ENCODE results near the gene GPC6.

GPC6 gene

DNA sequence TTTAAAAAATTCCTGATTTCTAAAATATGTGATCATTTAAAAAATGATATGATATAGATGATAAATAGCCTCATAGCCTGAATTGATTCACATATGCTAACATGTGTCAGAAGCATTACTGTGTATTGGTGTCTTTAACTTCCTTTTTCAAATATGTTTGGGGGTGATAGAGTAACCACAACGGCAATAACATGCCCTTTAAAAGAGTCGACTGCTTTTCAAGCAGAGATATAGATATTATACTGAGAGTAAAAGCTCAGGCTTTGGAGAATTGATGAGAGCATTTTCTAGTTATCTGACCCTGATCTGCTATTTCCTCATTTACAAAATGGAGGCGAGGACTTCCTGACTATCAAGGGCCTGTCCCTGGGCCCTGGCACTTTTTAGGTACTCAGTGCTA is 992.3 kb downstream of the GPC6 start:
- in situ Hi-C loops (cut with MboI; ENCODE audit: low sequenced_read_pairs): no loop called here

DNA sequence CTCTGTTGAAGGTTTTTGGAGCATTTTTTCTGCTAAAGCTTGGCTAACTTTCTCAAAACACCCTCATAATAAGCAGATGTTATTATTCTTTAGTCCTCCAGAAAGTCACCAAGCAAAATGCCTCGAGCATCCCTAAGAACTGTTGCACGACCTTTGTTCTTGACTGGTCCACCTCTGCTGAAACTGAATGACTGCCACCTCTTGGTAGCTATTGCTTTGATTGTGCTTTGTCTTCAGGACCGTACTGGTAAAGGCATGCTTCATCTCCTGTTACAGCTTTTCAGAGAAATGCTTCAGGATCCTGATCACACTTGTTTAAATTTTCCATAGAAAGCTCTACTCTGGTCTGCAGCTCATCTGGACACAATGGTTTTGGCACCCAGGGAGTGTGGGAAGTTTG is 998.1 kb downstream of the GPC6 start:
- in situ Hi-C loops (cut with MboI; ENCODE audit: low sequenced_read_pairs): no loop called here

GRCh38 chr13:94227255-94227879 is 1000.8 kb downstream of the GPC6 start:
- in situ Hi-C loops (cut with MboI; ENCODE audit: low sequenced_read_pairs): no loop called here

DNA sequence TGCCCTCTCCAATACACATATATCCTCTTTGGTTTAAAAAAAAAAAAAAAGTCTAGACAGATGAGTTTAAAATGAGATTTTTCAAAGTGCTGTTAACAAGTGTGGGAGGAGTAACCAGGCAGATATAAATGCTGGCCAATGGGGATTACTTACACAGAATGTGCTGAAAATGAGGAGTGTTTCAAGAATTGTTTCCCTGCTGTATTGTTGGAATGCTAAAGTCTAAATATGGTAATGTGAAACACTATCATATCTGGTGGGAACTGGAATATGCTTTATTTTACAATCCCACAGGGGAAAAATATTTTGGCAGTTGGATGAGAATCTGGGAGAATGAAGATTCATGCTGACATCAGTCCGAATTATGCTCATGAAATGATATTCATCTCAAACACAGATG is 1002.2 kb downstream of the GPC6 start:
- in situ Hi-C loops (cut with MboI; ENCODE audit: low sequenced_read_pairs): no loop called here

- in situ Hi-C loops (cut with MboI; ENCODE audit: low sequenced_read_pairs): no loop called here
Measured at GRCh38 chr13:94232161-94232950, 1005.7 kb downstream of the GPC6 start.

DNA sequence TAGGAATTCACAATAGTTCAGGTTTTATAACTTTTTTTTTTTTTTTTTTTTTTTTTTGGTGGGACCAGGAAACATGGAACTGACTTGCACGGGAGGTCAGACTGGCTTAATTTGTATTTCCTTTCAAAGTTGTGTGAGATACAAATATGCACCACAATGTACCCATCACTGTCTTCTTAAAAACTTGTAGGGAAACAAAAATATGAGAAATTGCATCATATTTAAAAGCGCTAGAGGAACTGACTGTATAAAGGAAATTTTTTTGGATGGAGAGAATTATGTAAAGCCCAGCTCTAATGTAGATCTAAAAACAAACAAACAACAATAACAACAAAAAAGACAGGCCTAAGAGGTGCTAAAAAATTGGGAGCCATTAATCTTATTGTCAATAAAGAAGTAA is 1006.3 kb downstream of the GPC6 start:
- in situ Hi-C loops (cut with MboI; ENCODE audit: low sequenced_read_pairs): no loop called here

DNA sequence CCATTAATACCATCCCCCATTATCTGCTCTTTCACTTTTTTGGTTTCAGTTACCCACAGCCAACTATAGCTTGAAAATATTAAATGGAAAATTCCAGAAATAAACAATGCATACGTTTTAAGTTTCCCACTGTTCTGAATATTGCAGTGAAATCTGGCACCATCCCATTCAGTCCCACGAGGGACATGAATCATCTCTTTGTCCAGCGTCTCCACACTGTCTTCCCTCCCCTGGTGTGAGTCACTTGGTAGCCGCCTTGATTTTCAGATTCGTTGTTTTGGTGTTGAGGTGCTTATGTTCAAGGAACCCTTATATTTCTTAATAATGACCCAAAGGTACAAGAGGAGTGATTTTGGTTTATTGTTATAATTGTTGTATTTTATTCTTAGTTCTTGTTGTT is 1006.8 kb downstream of the GPC6 start:
- in situ Hi-C loops (cut with MboI; ENCODE audit: low sequenced_read_pairs): no loop called here

DNA sequence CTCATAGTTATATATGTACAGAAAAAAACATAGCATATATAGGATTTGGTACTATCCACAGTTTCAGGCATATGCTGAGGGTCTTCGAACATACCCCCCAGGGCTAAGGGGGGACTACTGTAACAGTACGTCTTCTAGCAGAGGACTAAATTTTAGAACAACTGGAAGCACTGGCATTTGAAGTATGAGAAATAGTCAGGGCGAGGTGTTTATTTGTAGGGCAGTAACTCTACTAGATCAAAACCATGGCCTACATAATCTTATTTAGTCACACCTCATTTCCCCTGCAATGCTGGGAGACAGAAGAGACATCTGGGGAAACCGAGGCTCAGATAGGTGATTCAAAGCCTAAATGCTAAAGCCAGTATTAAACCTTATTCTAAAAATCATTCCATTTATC is 1007.2 kb downstream of the GPC6 start:
- in situ Hi-C loops (cut with MboI; ENCODE audit: low sequenced_read_pairs): no loop called here

DNA sequence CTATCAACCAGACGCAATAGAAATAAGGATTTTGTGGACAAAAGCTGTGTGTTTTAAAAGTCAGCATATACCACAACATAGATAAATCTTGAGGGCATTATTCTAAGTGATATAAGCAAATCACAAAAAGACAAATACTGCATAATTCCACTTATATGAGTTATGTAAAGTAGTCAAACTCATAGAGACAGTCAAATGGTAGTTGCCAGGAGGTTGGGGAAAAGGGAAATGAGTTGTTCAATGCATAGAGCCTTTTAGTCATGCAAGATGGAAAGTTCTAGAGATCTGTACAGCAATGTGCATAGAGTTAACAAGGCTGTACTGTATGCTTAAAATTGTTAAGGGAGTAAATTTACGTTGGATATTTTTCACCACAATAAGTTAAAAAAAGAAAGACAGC is 1008.1 kb downstream of the GPC6 start:
- in situ Hi-C loops (cut with MboI; ENCODE audit: low sequenced_read_pairs): no loop called here

- in situ Hi-C loops (cut with MboI; ENCODE audit: low sequenced_read_pairs): no loop called here
Measured at GRCh38 chr13:94236132-94236531, 1009.5 kb downstream of the GPC6 start.

DNA sequence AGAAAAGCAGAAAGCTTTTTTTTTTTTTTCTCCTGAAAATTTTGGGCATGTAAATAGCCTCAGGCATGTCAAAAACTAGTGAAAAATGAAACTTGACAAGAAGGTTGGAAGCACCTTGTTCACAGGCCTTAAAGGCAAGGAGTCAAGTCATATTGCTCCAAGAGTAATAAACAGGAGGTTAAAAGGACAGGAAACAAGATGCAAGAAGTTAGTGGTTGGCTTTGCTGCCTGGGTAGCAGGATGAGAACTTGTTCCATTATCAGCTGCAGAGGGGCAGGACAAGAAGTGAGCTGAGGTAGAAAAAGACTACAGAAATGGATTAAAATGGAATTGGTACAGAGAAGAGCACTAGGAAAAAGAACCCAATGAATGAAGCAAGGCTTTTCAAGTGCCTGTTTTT is 1010.3 kb downstream of the GPC6 start:
- in situ Hi-C loops (cut with MboI; ENCODE audit: low sequenced_read_pairs): no loop called here

DNA sequence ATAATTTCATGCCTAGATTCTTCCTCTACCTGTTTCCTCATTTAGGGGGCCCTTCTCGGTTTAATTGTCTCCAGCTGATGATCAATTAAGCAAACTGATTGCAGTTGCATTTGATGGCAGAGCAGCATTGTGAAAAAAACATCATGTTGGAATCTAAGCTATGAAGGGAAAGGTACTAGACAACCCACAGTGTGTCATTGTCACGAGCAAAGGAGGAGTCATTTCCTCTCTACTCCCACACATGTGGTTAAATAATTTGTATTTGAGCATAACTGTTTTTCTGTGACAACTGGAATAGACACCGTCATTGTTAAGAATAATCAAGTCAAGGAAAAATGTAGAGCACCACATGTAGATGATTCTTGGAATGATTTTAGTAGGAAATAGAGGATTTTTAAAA is 1012.5 kb downstream of the GPC6 start:
- in situ Hi-C loops (cut with MboI; ENCODE audit: low sequenced_read_pairs): no loop called here

DNA sequence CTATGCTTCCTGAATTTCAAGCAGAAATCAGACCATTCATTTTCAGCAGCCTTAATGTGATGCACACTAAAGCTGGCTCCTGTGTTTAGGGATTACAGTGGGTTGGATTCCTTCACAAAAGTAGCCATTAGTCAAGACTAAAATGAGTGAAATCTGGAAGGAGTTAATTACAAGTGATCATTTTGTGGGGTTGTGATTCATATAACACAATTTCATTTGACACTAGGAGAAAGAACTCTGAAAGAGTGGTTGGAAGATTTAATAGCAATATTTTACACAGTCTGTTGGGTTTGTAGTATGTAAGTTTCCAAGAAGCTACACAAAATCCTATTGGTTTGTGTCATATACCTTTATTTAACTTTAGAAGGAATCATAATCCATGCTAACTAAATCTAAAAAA is 1015.9 kb downstream of the GPC6 start:
- in situ Hi-C loops (cut with MboI; ENCODE audit: low sequenced_read_pairs): no loop called here

DNA sequence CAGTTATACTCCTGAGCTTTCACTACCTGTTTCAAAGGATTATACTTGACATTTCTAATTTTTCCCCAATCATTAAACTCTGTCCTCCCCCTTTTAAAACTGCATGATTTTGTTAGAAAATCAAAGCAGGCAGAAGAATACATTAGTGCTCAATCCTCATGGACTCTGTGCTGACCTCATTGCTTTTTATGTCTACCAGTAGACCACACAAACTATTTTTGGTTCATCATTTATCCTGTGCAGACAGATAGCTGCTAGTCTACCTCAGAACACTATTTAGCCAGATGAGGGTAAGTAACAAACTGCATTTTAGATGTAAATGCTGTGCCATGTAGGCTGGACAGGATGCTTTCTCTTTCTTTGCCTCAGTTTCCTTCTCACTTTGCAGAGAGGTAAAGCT is 1016.9 kb downstream of the GPC6 start:
- in situ Hi-C loops (cut with MboI; ENCODE audit: low sequenced_read_pairs): no loop called here

DNA sequence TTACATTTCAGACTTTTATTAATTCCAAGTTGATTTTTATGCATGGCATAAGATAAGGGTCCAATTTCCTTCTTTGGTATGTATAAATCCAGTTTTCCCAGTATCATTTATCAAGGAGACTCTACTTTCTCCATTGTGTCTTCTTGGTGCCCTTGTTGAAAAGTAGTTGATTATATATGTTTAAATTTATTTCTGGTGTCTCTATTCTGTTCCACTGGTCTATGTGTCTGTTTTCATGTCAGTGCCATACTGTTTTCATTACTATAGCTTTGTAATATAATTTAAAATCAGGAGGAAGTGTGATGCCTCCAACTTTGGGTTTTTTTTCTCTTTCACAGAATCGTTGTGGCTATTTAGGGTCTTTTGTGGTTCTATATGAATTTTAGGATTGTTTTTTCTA is 1019.9 kb downstream of the GPC6 start:
- in situ Hi-C loops (cut with MboI; ENCODE audit: low sequenced_read_pairs): no loop called here

- in situ Hi-C loops (cut with MboI; ENCODE audit: low sequenced_read_pairs): no loop called here
Measured at GRCh38 chr13:94247890-94248289, 1021.3 kb downstream of the GPC6 start.

DNA sequence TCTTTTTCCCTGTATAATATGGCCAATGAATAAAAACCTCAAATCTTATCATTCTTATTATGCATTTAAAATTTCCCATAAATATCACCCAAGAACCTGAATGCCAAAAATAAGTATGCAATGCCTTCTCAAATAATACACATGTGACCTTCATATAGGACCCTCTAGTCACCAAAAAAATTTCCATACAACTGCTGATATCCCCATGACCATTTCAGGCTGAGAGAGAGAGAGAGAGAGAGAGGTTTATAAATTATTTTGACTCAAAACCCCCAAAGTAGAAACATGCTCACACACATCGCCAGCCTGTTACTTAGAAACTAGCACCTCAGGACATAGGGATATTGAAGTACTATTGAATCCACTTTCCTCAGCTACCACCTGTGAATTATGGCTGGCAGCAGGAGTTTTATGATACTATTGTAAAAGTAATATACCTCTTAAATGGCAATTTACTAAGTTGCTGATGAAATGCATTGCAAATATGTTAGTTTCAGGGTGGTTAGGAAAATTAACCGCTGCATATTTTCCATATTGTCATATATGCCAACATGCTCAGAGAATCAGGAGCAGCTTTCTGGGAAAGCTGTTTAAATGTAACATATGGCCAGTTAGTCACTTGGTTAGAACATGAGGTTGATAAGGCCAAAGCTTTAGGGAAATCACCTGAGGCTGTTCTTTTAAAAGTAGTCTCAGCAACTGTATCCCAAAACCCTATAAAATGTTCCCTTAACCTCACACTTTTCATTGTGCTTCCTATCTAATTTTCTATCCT is 1022.0 kb downstream of the GPC6 start:
- in situ Hi-C loops (cut with MboI; ENCODE audit: low sequenced_read_pairs): no loop called here

GRCh38 chr13:94249512-94249911 is 1022.9 kb downstream of the GPC6 start:
- in situ Hi-C loops (cut with MboI; ENCODE audit: low sequenced_read_pairs): no loop called here

- in situ Hi-C loops (cut with MboI; ENCODE audit: low sequenced_read_pairs): no loop called here
Measured at GRCh38 chr13:94251831-94252608, 1025.4 kb downstream of the GPC6 start.

DNA sequence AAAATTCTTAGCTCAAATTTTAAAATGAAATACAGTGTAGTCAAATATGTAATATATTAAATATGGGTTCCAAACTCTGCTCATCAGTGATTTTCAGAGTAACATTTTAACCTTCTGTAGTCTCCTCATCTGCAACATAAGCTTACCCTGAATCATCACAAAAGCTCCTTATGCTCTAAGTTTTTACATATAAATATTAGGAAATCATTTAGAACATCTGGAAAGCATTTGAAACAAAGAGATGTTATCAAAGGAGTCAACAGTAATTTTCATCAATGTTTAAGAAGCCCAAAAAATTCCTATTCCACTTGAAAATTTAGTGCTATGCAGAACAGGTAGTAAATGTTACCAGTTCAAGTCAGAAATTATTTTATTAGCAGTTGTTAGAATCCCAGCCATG is 1028.1 kb downstream of the GPC6 start:
- in situ Hi-C loops (cut with MboI; ENCODE audit: low sequenced_read_pairs): no loop called here

- in situ Hi-C loops (cut with MboI; ENCODE audit: low sequenced_read_pairs): no loop called here
Measured at GRCh38 chr13:94256721-94257120, 1030.1 kb downstream of the GPC6 start.

All from HL-60/S4 treated with phorbol 12-myristate 13-acetate at 8.2 ng/mL for 4 days and 3 days (cell line).